Epithelial cell of esophagus (primary cell): ENCODE results near the gene HEXD.

Experiments used
- DNase-seq: peaks from one replicate; pipeline ENCODE4 v3.0.0; 2010; ENCODE audit warnings: low read depth
- H3K4me3 ChIP-seq: 2 replicates; pipeline ENCODE4 v1.5.1; 2011; ENCODE audit warnings: mild to moderate bottlenecking, low read length, control low read depth
- TF ChIP-seq, protein P1 (sequence below): IDR thresholded peaks from 2 replicates; pipeline ENCODE4 v1.5.1; 2011; ENCODE audit warnings: low read depth, mild to moderate bottlenecking, low read length, control low read depth, inconsistent platforms; ENCODE audit not compliant: insufficient read depth; ENCODE audit errors: missing control alignments

Gene HEXD

DNA sequence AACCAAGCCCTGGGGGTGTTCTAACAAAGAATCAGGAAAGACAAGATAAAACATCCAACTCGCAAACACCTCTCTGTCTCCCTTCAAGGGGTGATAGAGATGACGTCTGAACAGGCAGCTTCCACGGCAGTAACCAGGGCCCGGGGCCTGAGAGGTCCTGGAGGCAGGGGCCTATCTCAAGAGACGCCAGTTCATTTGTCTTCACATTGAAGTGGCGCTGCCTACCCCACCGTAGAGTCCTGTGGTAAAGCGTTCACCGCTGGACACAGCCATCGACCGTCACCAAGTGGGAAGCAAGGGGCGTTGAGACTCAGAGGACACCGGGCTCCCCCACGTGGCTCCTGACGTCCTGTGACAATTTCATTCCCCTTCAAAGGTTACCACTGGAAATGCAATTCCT, 25.2 kb upstream of the HEXD start:
- no peak overlapping the region for H3K4me3 ChIP-seq
- no peak for DNase-seq
- TF ChIP-seq, protein P1, sequence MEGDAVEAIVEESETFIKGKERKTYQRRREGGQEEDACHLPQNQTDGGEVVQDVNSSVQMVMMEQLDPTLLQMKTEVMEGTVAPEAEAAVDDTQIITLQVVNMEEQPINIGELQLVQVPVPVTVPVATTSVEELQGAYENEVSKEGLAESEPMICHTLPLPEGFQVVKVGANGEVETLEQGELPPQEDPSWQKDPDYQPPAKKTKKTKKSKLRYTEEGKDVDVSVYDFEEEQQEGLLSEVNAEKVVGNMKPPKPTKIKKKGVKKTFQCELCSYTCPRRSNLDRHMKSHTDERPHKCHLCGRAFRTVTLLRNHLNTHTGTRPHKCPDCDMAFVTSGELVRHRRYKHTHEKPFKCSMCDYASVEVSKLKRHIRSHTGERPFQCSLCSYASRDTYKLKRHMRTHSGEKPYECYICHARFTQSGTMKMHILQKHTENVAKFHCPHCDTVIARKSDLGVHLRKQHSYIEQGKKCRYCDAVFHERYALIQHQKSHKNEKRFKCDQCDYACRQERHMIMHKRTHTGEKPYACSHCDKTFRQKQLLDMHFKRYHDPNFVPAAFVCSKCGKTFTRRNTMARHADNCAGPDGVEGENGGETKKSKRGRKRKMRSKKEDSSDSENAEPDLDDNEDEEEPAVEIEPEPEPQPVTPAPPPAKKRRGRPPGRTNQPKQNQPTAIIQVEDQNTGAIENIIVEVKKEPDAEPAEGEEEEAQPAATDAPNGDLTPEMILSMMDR: no peak

DNA sequence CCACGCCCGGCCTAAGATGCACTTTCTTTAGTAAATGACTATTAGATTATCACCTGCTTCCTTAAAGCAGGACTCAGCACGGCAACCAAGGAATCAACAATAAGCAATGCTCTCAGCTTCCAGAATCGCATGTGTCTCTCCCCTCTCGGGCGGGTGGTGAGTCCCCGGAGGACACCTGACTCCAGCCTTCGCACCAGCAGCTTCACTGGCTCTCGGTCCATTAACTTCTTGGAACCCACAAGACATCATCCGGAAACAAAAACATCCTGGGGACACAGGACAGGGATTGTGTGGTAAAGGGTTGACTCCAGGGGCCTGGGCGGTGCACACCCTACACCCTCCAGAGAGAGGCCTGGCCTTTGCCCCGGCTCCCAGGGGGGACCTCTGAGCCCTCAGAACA, 23.9 kb upstream of the HEXD start:
- TF ChIP-seq, protein P1: no peak
- no peak overlapping the region for H3K4me3 ChIP-seq
- no peak for DNase-seq

DNA sequence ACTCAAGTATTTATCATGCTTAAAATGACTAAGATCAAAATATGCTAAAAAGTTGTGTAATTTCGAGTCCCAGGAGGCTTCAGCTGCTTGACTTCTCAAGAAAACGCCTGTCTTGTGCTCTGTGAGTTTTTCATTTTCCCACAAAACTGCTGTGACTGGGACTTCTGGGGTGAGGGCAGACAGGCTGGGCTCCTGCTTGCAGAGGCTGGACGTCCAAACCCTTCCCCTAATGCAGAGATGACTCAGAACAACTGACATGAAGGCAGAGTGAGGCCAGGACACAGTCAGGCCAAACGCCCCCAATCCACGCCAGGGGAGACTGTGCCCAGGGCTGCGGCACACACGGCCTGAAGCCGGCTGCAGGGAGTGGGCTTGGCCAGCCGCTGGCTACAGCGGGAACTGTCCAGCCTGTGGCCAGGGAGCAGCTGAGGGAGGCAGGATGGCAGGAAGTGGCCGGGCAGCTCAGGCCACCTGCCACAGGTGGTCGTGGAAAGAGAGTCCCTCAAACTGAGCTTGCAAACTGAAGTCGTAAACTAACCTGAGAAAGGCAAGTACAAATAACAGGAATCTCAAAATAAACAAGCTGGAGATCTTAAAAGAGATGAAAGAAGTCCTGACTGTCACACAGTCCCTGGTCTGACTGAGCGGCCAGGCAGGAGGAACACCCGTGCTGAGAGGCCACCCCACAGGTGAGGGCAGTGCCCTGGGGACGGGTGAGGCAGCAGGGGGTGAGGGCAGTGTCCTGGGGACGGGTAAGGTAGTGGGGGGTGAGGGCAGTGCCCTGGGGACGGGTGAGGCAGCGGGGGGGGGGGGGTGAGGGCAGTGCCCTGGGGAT, 21.3 kb upstream of the HEXD start:
- H3K4me3 ChIP-seq: no peak overlapping the region
- TF ChIP-seq, protein P1: no peak
- peak; percentile 28 for DNase-seq

GRCh38 chr17:82397449-82398335, 20.5 kb upstream of the HEXD start:
- TF ChIP-seq, protein P1: no peak
- H3K4me3 ChIP-seq: no peak overlapping the region
- DNase-seq: no peak

DNA sequence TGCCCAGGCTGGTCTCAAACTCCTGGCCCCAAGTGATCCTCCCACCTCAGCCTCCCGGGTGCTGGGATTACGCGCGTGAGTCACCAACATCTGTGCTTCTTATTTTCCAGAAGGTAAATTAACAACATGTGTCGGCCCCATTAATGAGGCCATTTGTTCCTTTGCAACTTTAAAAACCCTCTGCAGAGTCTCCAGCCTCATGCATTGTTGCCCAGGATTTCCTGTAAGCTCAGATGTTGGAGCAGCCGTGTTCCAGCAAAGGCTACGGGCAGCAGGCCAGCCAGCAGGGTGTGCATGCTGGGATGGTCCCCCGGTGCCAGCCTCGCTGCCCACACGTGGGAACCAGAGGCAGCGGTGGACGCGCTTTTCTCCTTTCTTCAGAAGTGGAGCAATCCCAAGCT, 19.1 kb upstream of the HEXD start:
- TF ChIP-seq, protein P1: no peak
- DNase-seq: no peak
- no peak overlapping the region for H3K4me3 ChIP-seq

DNA sequence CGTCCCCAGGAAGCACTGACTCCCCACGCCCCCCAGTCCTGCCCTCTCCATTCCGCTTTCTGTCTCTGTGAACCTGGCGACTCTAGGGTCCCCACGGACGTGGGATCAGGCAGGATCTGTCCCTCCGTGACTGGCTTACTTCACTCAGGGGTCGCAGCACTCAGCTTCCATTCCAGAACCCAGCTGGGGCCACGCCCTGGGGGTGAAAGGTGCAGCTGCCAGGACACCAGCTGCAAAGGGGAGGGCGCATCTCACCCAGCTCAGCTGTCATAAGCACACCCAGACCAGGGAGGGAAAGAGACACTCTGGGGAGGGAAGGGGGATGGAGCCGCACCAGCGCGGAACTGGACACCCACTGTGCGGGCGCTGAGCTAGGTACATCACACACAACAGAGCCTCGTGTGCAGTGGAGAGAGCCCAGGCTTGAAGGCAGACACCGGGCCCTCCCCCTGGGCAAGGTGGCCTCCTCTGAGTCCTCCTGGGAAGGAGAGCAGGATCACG, 18.5 kb upstream of the HEXD start:
- no peak overlapping the region for H3K4me3 ChIP-seq
- TF ChIP-seq, protein P1: no peak
- DNase-seq: no peak
